Measurements from ENCODE around the gene ULBP2. TPM values are rescaled to one million over a fixed set of nuclear protein-coding genes. Genes with fewer than 3 reads are reported as not detected.

ULBP2 gene
- total and polyA plus RNA-seq, 11 donors = 0.27 to 3.7 (median 0.85) TPM

GRCh38 chr6:149978610-149979009 lies 36.8 kb downstream of the ULBP2 start:
- Histone ChIP-seq H3K36me3 (no peaks in the 10 kb centered on the region), H3K4me1 (no peaks in the 10 kb centered on the region), H3K9me3 (no peaks in the 10 kb centered on the region), H3K27ac (no peak overlapping the region), H3K4me3 (no peak overlapping the region), H3K27me3 (peaks cover 8 to 76% (median 29%) of the 10 kb centered on the region in 9 donors)
- DNase-seq (no peak), ATAC-seq (no peak)
- intact Hi-C loops (cut with DNase I) = no loop called here
- TF ChIP-seq CTCF (IDR thresholded peaks at IDR 0.05) (no peak), POLR2A (IDR thresholded peaks at IDR 0.05) (no peak)

DNA sequence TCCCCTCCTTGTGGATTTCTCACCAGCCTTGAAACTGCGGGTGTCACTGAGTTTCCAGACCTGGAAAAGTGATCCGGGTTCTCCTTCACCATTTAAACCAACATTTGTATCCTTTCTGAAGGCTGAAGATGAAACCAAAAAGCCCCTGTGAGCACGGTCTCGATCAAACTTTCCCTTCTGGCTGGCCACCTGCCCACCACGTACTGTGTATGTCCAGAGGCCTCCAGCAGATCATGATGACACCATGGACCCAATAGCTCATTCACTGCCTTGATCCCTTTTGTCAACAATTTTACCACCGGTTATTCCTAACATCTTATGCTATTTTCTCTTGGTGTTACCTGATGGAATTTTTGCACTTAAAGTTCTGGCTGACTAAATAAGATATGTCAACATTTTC lies 37.5 kb downstream of the ULBP2 start:
- Histone ChIP-seq H3K9me3 (no peaks in the 10 kb centered on the region), H3K27me3 (peaks cover 1 to 69% (median 25%) of the 10 kb centered on the region in 9 donors), H3K4me1 (no peaks in the 10 kb centered on the region), H3K36me3 (no peaks in the 10 kb centered on the region), H3K4me3 (no peak overlapping the region), H3K27ac (no peak overlapping the region)
- WGBS, 4 donors = 67 to 87% (median 82%) methylated on average over 6 of the region's 6 CpGs
- TF ChIP-seq CTCF (IDR thresholded peaks at IDR 0.05) (no peak), POLR2A (IDR thresholded peaks at IDR 0.05) (no peak)
- DNase-seq = no peak
- intact Hi-C loops (cut with DNase I) = no loop called here
- no peak for ATAC-seq

DNA sequence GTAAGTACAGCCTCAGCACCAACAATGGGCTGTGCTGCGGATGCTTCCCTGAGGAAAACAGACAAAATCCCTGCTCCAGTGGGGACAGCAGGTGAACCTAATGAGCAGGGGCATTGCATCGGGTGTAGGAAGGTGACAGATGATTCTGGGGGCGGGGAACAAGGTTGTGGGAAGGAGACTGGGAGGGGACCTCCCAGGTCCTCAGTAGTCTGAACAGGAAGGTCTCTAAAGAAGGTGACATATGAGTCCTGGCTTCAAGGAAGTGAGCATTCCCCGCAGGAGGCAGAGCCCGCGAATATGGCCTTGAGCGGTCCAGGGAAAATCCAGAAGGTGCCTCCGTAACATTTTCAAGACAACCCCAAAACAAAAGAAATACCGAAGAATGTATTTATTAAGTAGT lies 41.3 kb downstream of the ULBP2 start:
- no peaks in the 10 kb centered on the region for H3K4me1 ChIP-seq
- no peaks in the 10 kb centered on the region for H3K36me3 ChIP-seq
- no peak overlapping the region for H3K4me3 ChIP-seq
- peaks cover 0 to 11% (median 4%) of the 10 kb centered on the region in 12 donors for H3K9me3 ChIP-seq
- ATAC-seq = no peak
- intact Hi-C loops (cut with DNase I) = no loop called here
- no peak for DNase-seq
- no peak overlapping the region for H3K27ac ChIP-seq
- H3K27me3 ChIP-seq = peaks cover 17 to 89% (median 58%) of the 10 kb centered on the region in 9 donors
- TF ChIP-seq POLR2A (IDR thresholded peaks at IDR 0.05) = no peak
- no peak for TF ChIP-seq CTCF (IDR thresholded peaks at IDR 0.05)
- WGBS, 4 donors = 16 to 30% (median 25%) methylated on average over 9 of the region's 9 CpGs

DNA sequence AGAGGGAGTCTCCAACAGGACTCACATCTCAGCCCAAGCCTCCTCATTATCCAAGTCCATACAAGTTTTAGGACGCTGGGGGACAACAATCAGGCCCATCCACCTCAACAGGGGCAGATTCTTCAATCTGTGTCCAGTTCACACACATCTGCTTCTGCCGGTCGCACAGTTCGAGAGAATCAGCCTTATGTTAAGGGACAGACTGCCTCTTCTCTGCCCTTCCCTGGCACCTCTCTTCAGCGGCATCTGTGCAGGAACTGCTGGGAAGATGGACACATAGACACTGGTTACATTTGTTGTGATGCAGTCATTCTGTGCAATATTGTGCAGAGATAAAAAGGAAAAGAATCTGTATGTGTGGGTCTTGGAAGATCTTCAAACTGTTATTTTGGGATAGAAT lies 43.0 kb downstream of the ULBP2 start:
- peaks cover 0 to 15% (median 5%) of the 10 kb centered on the region in 12 donors for H3K9me3 ChIP-seq
- H3K27ac ChIP-seq = no peak overlapping the region
- H3K4me3 ChIP-seq = no peak overlapping the region
- H3K4me1 ChIP-seq = peaks cover 0 to 1% (median 0%) of the 10 kb centered on the region in 12 donors
- no peak for ATAC-seq
- TF ChIP-seq CTCF (IDR thresholded peaks at IDR 0.05) (no peak), POLR2A (IDR thresholded peaks at IDR 0.05) (no peak)
- H3K27me3 ChIP-seq = peaks cover 30 to 90% (median 74%) of the 10 kb centered on the region in 9 donors
- 36 to 72% (median 72%) methylated on average over 5 of the region's 5 CpGs for WGBS, 4 donors
- intact Hi-C loops (cut with DNase I) = no loop called here
- no peaks in the 10 kb centered on the region for H3K36me3 ChIP-seq
- no peak for DNase-seq

Data from heart left ventricle (tissue), 16 donors.